Heart right ventricle (tissue), 16 donors: ENCODE results near the gene MGAT5B. TPM values are rescaled to one million over a fixed set of nuclear protein-coding genes. Genes with fewer than 3 reads are reported as not detected.
A peak's percentile ranks its signal among the peaks of the same experiment; 100 is the strongest.

Experiments used
- ATAC-seq, 8 donors: fragments of 200-7000 bp; cut with Tn5 transposase; one replicate each; pipeline ENCODE4 v1.9.1; 2020; ENCODE audit warnings: mild to moderate bottlenecking in 8 of 8, moderate library complexity in 8 of 8, moderate number of reproducible peaks in 1 of 8
- DNase-seq, 2 donors: peaks; one replicate each; pipeline ENCODE4 v3.0.0-alpha.2; 2020
- H3K27ac ChIP-seq, 10 donors: fragments of 200-600 bp; sonication (generic) in 2 of 10; one replicate each; pipeline versions ENCODE4 v1.5.0 to v1.8.0; 2020 to 2022; ENCODE audit warnings: mild to moderate bottlenecking in 3 of 10
- H3K27me3 ChIP-seq, 7 donors: fragments of 200-600 bp; one replicate each; pipeline ENCODE4 v1.8.0; 2021 to 2022; ENCODE audit warnings: mild to moderate bottlenecking in 2 of 7
- H3K36me3 ChIP-seq, 9 donors: fragments of 200-600 bp; sonication (generic) in 1 of 9; one replicate each; pipeline versions ENCODE4 v1.5.0 to v1.8.0; 2020 to 2022; ENCODE audit warnings: mild to moderate bottlenecking in 2 of 9
- H3K4me1 ChIP-seq, 9 donors: fragments of 200-600 bp; sonication (generic) in 1 of 9; one replicate each; pipeline versions ENCODE4 v1.5.0 to v1.8.0; 2020 to 2022; ENCODE audit warnings: mild to moderate bottlenecking in 4 of 9
- H3K4me3 ChIP-seq, 10 donors: fragments of 200-600 bp; sonication (generic) in 2 of 10; one replicate each; pipeline versions ENCODE4 v1.5.0 to v1.8.0; 2020 to 2022; ENCODE audit warnings: mild to moderate bottlenecking in 7 of 10, moderate library complexity in 2 of 10
- H3K9me3 ChIP-seq, 11 donors: fragments of 200-600 bp in 10 of 11; sonication (generic) in 2 of 11; one replicate each; pipeline versions ENCODE4 v1.5.0 to v1.8.0; 2013 to 2022; ENCODE audit warnings: mild to moderate bottlenecking in 2 of 11, control low read depth in 1 of 11, moderate library complexity in 1 of 11
- CTCF ChIP-seq, 9 donors: fragments of 200-600 bp; sonication (generic) in 2 of 9; IDR thresholded peaks; one replicate each; pipeline versions ENCODE4 v1.5.0 to v1.8.0; 2021 to 2022; ENCODE audit warnings: antibody characterized with exemption in 9 of 9, mild to moderate bottlenecking in 5 of 9, moderate library complexity in 1 of 9
- WGBS, 2 donors: extraction: QIAGEN DNeasy Blood & Tissue Kit; methylation state at CpG; one replicate each; pipeline ENCODE4 v1.1.7; 2013; ENCODE audit warnings: inconsistent platforms in 1 of 2; 5-methylcytosine and 5-hydroxymethylcytosine counted together
- intact Hi-C, 10 donors: fragments of 100-400 bp; cut with DNase I; formaldehyde crosslinking; loops; one replicate each; pipeline versions ENCODE4 v1.11.1 to v1.14.2; 2022
- polyA plus RNA-seq, 2 donors: library from polyadenylated mRNA; stranded (reverse); fragments of 200-250 nt; gene quantifications; one replicate each; pipeline ENCODE4 v1.2.3, GENCODE V29; 2013
- total RNA-seq, 10 donors: library from RNA; stranded (reverse); fragmentation: NEBNext Ultra II Directional in 3 of 10; extraction: Animal tissue kit (Norgen Biotek cat#: 25700) in 3 of 10; gene quantifications; one replicate each; pipeline versions ENCODE4 v1.2.1 to v1.2.4, GENCODE V29; 2021 to 2023
- donor health status: Arrhythmogenic right ventricular cardiomyopathy.
- donor health status: ischemic (EF 13 %, LVEDD 7.1; RV severe dilation, severe dysfunction).
- donor health status: healthy with polysubstance abuse.
- donor health status: DM: no; HTN: yes; CAD: no.
- donor health status: DM: no; HTN: no; CAD: no.
- donor health status: ischemic (EF 25% LVEDD 6.9; RV normal size, moderate dysfunction).
- donor health status: ischemic (EF 25% LVEDD 5.7; RV mildly dilated, moderate dysfunction).
- donor health status: healthy.
- donor health status: DM: yes; HTN: yes; CAD: no.
- donor health status: Ischemic cardiomyopathy.
- donor health status: ischemic (EF 35%, LVEDD 5.7; RV mildly dilated, moderate dysfunction).
- donor health status: nonischemic (EF 11% LVEDD 7.7; RV severe dilation, severe dysfunction).
- donor health status: DM: yes; HTN: yes; CAD: no.
- donor health status: PGD.
- donor health status: ischemic (EF 29% LVEDD 5.4; RV normal size, mild dysfunction).
- donor health status: nonischemic (EF 23%, LVEDD 6.1; RV moderate dilation, normal function).

MGAT5B gene
- total and polyA plus RNA-seq, 12 donors, result 0.09 to 0.29 (median 0.13) TPM; not detected in 8

- intact Hi-C loops, result no loop called here
- H3K4me3 ChIP-seq, result no peak overlapping the region
- no peak overlapping the region for H3K27ac ChIP-seq
- 57 to 66% methylated on average over 17 of the region's 17 CpGs for WGBS, 2 donors
- peaks cover 0 to 13% (median 0%) of the 10 kb centered on the region in 9 donors for H3K4me1 ChIP-seq
- no peaks in the 10 kb centered on the region for H3K36me3 ChIP-seq
- ATAC-seq (no peak), DNase-seq (no peak)
- no peak for TF ChIP-seq CTCF (IDR thresholded peaks at IDR 0.05)
- peaks cover 0 to 40% (median 21%) of the 10 kb centered on the region in 7 donors for H3K27me3 ChIP-seq
- H3K9me3 ChIP-seq, result peaks cover 0 to 8% (median 0%) of the 10 kb centered on the region in 11 donors
These were observed 37.6 kb downstream of the MGAT5B start for GRCh38 chr17:76905836-76906235.

- DNase-seq (no peak), ATAC-seq (no peak)
- Histone ChIP-seq H3K27me3 (peaks cover 0 to 41% (median 21%) of the 10 kb centered on the region in 7 donors), H3K4me3 (no peak overlapping the region), H3K27ac (no peak overlapping the region), H3K36me3 (no peaks in the 10 kb centered on the region), H3K9me3 (peaks cover 0 to 8% (median 0%) of the 10 kb centered on the region in 11 donors), H3K4me1 (peaks cover 0 to 9% (median 0%) of the 10 kb centered on the region in 9 donors)
- 56 to 66% methylated on average over 6 of the region's 6 CpGs for WGBS, 2 donors
- intact Hi-C loops, result no loop called here
- no peak for TF ChIP-seq CTCF (IDR thresholded peaks at IDR 0.05)
These were observed 38.3 kb downstream of the MGAT5B start for GRCh38 chr17:76906463-76906862.

DNA sequence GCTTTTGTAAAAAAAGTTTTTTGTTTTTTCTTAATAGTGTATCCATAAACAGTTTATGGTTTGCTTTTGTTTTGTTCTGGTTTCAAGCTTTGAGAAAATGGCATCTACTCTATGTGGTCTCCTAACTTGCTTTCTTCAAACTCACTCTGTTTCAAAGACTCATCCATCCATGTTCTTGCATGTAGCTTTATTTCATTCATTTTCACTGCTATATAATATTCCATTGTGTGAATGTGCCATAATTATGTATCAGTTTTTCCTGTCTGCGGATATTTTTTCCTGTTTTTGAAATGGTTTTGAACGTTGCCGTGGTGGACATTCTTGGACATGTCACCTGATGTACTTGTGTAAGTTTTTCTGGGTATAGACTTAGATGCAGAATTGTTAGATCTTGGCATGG is 39.1 kb downstream of the MGAT5B start:
- H3K27me3 ChIP-seq, result peaks cover 0 to 46% (median 24%) of the 10 kb centered on the region in 7 donors
- DNase-seq, result no peak
- intact Hi-C loops, result no loop called here
- peaks cover 0 to 8% (median 0%) of the 10 kb centered on the region in 11 donors for H3K9me3 ChIP-seq
- peaks cover 0 to 3% (median 0%) of the 10 kb centered on the region in 9 donors for H3K4me1 ChIP-seq
- H3K36me3 ChIP-seq, result no peaks in the 10 kb centered on the region
- H3K27ac ChIP-seq, result no peak overlapping the region
- 82 to 89% methylated on average over 3 of the region's 3 CpGs for WGBS, 2 donors
- no peak for ATAC-seq
- no peak overlapping the region for H3K4me3 ChIP-seq
- no peak for TF ChIP-seq CTCF (IDR thresholded peaks at IDR 0.05)

DNA sequence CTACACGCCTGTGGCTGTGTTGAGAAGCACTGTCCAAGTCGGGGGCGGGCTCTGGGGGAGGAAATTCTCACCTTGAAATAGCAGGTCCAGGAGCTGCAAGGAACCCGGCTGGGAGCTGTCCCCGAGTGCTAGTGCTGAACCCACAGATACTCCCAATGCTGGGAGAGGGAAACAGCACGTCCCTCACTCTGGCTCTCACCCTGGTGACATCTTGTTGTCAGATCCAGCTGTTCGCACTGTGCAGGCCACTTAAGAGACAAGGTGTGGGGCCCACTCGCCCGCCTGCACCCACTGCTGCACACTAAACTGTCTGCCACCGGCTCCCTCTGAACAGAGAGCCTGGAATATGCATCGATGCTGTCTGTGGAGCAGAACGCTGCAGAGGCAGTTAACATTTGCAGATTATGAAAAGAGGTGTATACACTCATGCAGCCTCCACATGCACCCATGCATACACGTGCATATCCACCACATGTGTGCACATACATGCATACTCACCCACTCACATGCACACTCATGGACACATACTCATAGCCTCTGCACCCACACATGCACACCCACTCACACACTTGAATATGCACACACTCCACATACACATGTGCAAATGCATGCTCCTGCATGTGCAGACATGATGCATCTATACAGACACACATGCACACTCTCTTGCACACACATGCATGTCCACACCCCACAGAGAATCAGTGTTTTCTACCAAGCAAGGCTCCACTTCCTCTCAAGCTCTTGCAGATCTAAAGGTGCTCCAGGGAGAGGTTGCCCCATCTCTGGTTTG is 42.0 kb downstream of the MGAT5B start:
- H3K4me1 ChIP-seq, result no peaks in the 10 kb centered on the region
- no peak overlapping the region for H3K27ac ChIP-seq
- peak; percentile 38 to 53 for DNase-seq
- WGBS, 2 donors, result 22 to 24% methylated on average over 13 of the region's 13 CpGs
- intact Hi-C loops, result no loop called here
- peaks cover 0 to 33% (median 20%) of the 10 kb centered on the region in 7 donors for H3K27me3 ChIP-seq
- no peak overlapping the region for H3K4me3 ChIP-seq
- ATAC-seq, result peak in 5 of 8 donors; percentile 28 to 70 (median 49)
- no peaks in the 10 kb centered on the region for H3K36me3 ChIP-seq
- TF ChIP-seq CTCF (IDR thresholded peaks at IDR 0.05), result no peak
- peaks cover 0 to 8% (median 0%) of the 10 kb centered on the region in 11 donors for H3K9me3 ChIP-seq
